Liver (tissue), 9 donors: Measurements from ENCODE around the gene CNOT3. TPM values are rescaled to one million over a fixed set of nuclear protein-coding genes. Genes with fewer than 3 reads are reported as not detected.

Experiments
- DNase-seq: peaks from one replicate; pipeline ENCODE4 v3.0.0-alpha.2; 2017; ENCODE audit warnings: low spot score
- H3K27ac ChIP-seq, 2 donors: one replicate each; pipeline ENCODE4 v1.7.0; 2013; ENCODE audit warnings: inconsistent platforms in 2 of 2, low read length in 2 of 2, control low read depth in 1 of 2, low read depth in 1 of 2, mild to moderate bottlenecking in 1 of 2
- H3K27me3 ChIP-seq, 4 donors: one replicate each; pipeline versions ENCODE4 v1.6.1 to v1.7.0; 2013; ENCODE audit warnings: low read length in 3 of 4, inconsistent platforms in 1 of 4, mild to moderate bottlenecking in 1 of 4, moderate library complexity in 1 of 4; ENCODE audit not compliant: control insufficient read depth in 4 of 4, insufficient read depth in 4 of 4
- H3K36me3 ChIP-seq, 4 donors: one replicate each; pipeline versions ENCODE4 v1.6.1 to v1.7.0; 2013; ENCODE audit warnings: low read length in 3 of 4, mild to moderate bottlenecking in 3 of 4, low read depth in 1 of 4, moderate library complexity in 1 of 4; ENCODE audit not compliant: control insufficient read depth in 4 of 4, insufficient read depth in 3 of 4
- H3K4me1 ChIP-seq, 4 donors: one replicate each; pipeline versions ENCODE4 v1.6.1 to v1.7.0; 2013; ENCODE audit warnings: low read length in 3 of 4, mild to moderate bottlenecking in 3 of 4, moderate library complexity in 1 of 4; ENCODE audit not compliant: control insufficient read depth in 4 of 4, insufficient read depth in 4 of 4
- H3K4me3 ChIP-seq, 3 donors: one replicate each; pipeline versions ENCODE4 v1.6.1 to v1.7.0; 2013; ENCODE audit warnings: low read length in 3 of 3, control low read depth in 1 of 3, low read depth in 1 of 3, mild to moderate bottlenecking in 1 of 3
- H3K9ac ChIP-seq, 2 donors: one replicate each; pipeline ENCODE4 v1.7.0; 2013; ENCODE audit warnings: low read length in 2 of 2, mild to moderate bottlenecking in 2 of 2, moderate library complexity in 2 of 2, control low read depth in 1 of 2, low read depth in 1 of 2
- H3K9me3 ChIP-seq, 4 donors: one replicate each; pipeline versions ENCODE4 v1.6.1 to v1.7.0; 2013; ENCODE audit warnings: low read length in 3 of 4; ENCODE audit not compliant: control insufficient read depth in 4 of 4
- CTCF ChIP-seq: fragments of 150-350 bp; IDR thresholded peaks from 2 replicates; pipeline ENCODE4 v1.5.1; 2017; ENCODE audit warnings: improper control_type of control experiment, low read depth, low read length; ENCODE audit not compliant: missing input control
- GABPA ChIP-seq, 2 donors: IDR thresholded peaks in 1 of 2; conservative IDR thresholded peaks in 1 of 2; 2 replicates each; pipeline ENCODE4 v1.6.1; 2016; ENCODE audit warnings: antibody characterized with exemption in 2 of 2, mild to moderate bottlenecking in 1 of 2, moderate library complexity in 1 of 2
- HNF4A ChIP-seq, 2 donors: conservative IDR thresholded peaks; 2 replicates each; pipeline ENCODE4 v1.6.1; 2016; ENCODE audit warnings: antibody characterized with exemption in 2 of 2, mild to moderate bottlenecking in 2 of 2
- JUND ChIP-seq, 2 donors: IDR thresholded peaks; 2 replicates each; pipeline ENCODE4 v1.6.1; 2016; ENCODE audit warnings: antibody characterized with exemption in 2 of 2
- MAX ChIP-seq: IDR thresholded peaks from 2 replicates; pipeline ENCODE4 v1.6.1; 2016; ENCODE audit warnings: antibody characterized with exemption
- NR2F2 ChIP-seq: IDR thresholded peaks from 2 replicates; pipeline ENCODE4 v1.6.1; 2016; ENCODE audit warnings: antibody characterized with exemption
- RAD21 ChIP-seq, 2 donors: IDR thresholded peaks; 2 replicates each; pipeline ENCODE4 v1.6.1; 2016; ENCODE audit warnings: antibody characterized with exemption in 2 of 2, mild to moderate bottlenecking in 2 of 2
- RXRA ChIP-seq, 2 donors: IDR thresholded peaks; 2 replicates each; pipeline ENCODE4 v1.6.1; 2017 to 2018; ENCODE audit warnings: antibody characterized with exemption in 2 of 2, mild to moderate bottlenecking in 1 of 2
- TAF1 ChIP-seq: conservative IDR thresholded peaks from 2 replicates; pipeline ENCODE4 v1.6.1; 2016; ENCODE audit warnings: antibody characterized with exemption, mild to moderate bottlenecking
- YY1 ChIP-seq: IDR thresholded peaks from 2 replicates; pipeline ENCODE4 v1.6.1; 2016; ENCODE audit warnings: antibody characterized with exemption, mild to moderate bottlenecking
- ZBTB33 ChIP-seq: IDR thresholded peaks from 2 replicates; pipeline ENCODE4 v1.6.1; 2016; ENCODE audit warnings: antibody characterized with exemption
- WGBS: extraction: QIAGEN DNeasy Blood & Tissue Kit; methylation state at CpG from one replicate; pipeline ENCODE4 v1.1.7; 2013; 5-methylcytosine and 5-hydroxymethylcytosine counted together
- polyA plus RNA-seq, 2 donors: library from polyadenylated mRNA; stranded (reverse) in 1 of 2; unstranded in 1 of 2; fragments of 200-250 nt in 1 of 2; fragments of >200 nt in 1 of 2; fragmentation: Nextera tagmentation in 1 of 2; extraction: Ambion mirVana in 1 of 2; gene quantifications; one replicate each; pipeline versions ENCODE4 v1.2.1 to v1.2.3, GENCODE V29; 2013 to 2015
- total RNA-seq, 2 donors: library from RNA; depleted of rRNA; stranded (reverse); fragments of >200 nt; gene quantifications; one replicate each; pipeline ENCODE4 v1.2.3, GENCODE V29; 2014
- donor health status: healthy.
- donor health status: healthy.
- donor health status: healthy.
- donor health status: healthy.
- donor health status: healthy.

The CNOT3 gene
- total and polyA plus RNA-seq, 4 donors: 3.7 to 13.0 (median 9.1) TPM

GRCh38 chr19:54197121-54197520 is 59.6 kb downstream of the CNOT3 start:
- Histone ChIP-seq H3K4me3 (no peak overlapping the region), H3K27ac (peak overlapping the region; percentile 69 to 89), H3K36me3 (peaks cover 4 to 17% (median 14%) of the 10 kb centered on the region in 4 donors), H3K27me3 (no peaks in the 10 kb centered on the region), H3K4me1 (peaks cover 8 to 26% (median 18%) of the 10 kb centered on the region in 4 donors), H3K9me3 (no peaks in the 10 kb centered on the region), H3K9ac (peak overlapping the region; percentile 3 to 49)
- 60% methylated on average over 3 of the region's 3 CpGs for WGBS
- DNase-seq: no peak
- TF ChIP-seq MAX (no peak), RXRA (IDR thresholded peaks at IDR 0.05) (peak in 1 of 2 donors; percentile 4)

- H3K9me3 ChIP-seq: no peaks in the 10 kb centered on the region
- peaks cover 7 to 45% (median 35%) of the 10 kb centered on the region in 4 donors for H3K4me1 ChIP-seq
- TF ChIP-seq RAD21 (IDR thresholded peaks at IDR 0.05): no peak
- TF ChIP-seq GABPA (IDR thresholded peaks at IDR 0.05 in 1 of 2, conservative IDR thresholded peaks at IDR 0.05 in 1 of 2): no peak
- TF ChIP-seq TAF1: no peak
- no peak for TF ChIP-seq ZBTB33
- TF ChIP-seq HNF4A (conservative IDR thresholded peaks at IDR 0.05): no peak
- no peak for TF ChIP-seq MAX
- TF ChIP-seq YY1: no peak
- TF ChIP-seq RXRA (IDR thresholded peaks at IDR 0.05): no peak
- TF ChIP-seq CTCF: no peak
- no peak for TF ChIP-seq NR2F2
- TF ChIP-seq JUND (IDR thresholded peaks at IDR 0.05): no peak
- H3K4me3 ChIP-seq: no peak overlapping the region
- no peak for DNase-seq
- H3K9ac ChIP-seq: no peak overlapping the region
- H3K27ac ChIP-seq: peak overlapping the region in 1 of 2 donors; percentile 99
- no peaks in the 10 kb centered on the region for H3K27me3 ChIP-seq
- peaks cover 6 to 20% (median 11%) of the 10 kb centered on the region in 4 donors for H3K36me3 ChIP-seq
- WGBS: 91% methylated on average over 16 of the region's 16 CpGs
Measured at GRCh38 chr19:54199401-54199800, 61.8 kb downstream of the CNOT3 start.

GRCh38 chr19:54201172-54201701 is 63.7 kb downstream of the CNOT3 start:
- Histone ChIP-seq H3K9me3 (no peaks in the 10 kb centered on the region), H3K4me3 (peak overlapping the region; percentile 66 to 98 (median 86)), H3K4me1 (peaks cover 10 to 63% (median 51%) of the 10 kb centered on the region in 4 donors), H3K9ac (peak overlapping the region; percentile 96 to 99), H3K27ac (peak overlapping the region; percentile 91 to 99), H3K36me3 (peaks cover 14 to 34% (median 21%) of the 10 kb centered on the region in 4 donors), H3K27me3 (no peaks in the 10 kb centered on the region)
- WGBS: 1% methylated on average over 28 of the region's 28 CpGs
- DNase-seq: no peak
- TF ChIP-seq JUND (IDR thresholded peaks at IDR 0.05) (no peak), ZBTB33 (peak; percentile 97)
